ENCODE measurements around the gene BMPR2. TPM values are rescaled to one million over a fixed set of nuclear protein-coding genes. Genes with fewer than 3 reads are reported as not detected.

Gene BMPR2
- total RNA-seq, 1 experiment from 2014 or later, result 10.0 TPM

DNA sequence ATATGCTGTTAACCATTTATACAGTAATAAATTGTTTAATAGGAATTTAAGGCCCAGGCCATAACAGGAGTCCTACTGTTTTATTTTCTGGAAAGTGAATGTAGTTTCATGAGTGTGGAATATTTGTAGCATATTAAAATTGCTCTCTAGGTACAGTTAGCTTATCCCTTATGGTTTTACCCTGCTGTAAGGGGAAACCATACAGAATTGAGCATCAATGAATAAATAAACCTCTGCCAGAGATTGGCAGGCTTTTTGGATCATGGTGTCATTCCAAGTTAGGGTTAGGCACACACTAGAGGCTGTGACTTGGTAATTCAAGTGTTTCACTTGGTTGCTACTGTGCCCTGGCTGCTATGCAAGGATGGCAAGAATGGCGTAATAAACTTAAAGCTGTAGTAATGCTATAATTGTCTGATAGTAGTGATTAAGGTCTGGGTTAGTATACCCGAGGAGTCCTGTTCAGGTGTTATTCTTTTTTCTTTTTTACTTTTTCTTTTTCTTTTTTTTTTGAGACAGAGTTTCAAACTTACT lies 30.4 kb downstream of the BMPR2 start:
- POLR2A ChIA-PET (ENCODE audit: unreplicated experiment), result no interaction called here
- no peak overlapping the region for H3K4me3 ChIP-seq (ENCODE audit: low read length)
- no peaks in the 10 kb centered on the region for H3F3A ChIP-seq (ENCODE audit: low read length, unreplicated experiment)
- H3K4me1 ChIP-seq (ENCODE audit: insufficient read depth, low read length), result no peaks in the 10 kb centered on the region
- H3K27ac ChIP-seq (ENCODE audit: low read length), result no peak overlapping the region
- CTCF ChIA-PET, result no interaction called here
- H3K79me2 ChIP-seq (ENCODE audit: low read length), result no peaks in the 10 kb centered on the region
- H3K9ac ChIP-seq (ENCODE audit: low read length), result no peak overlapping the region
- no peaks in the 10 kb centered on the region for H4K20me1 ChIP-seq (ENCODE audit: low read length)
- no peak overlapping the region for H2AFZ ChIP-seq (ENCODE audit: low read length)
- DNase-seq, result no peak
- ATAC-seq, result no peak
- no TSS peak for BruUV-seq (replicated peaks)
- H3K9me3 ChIP-seq (ENCODE audit: low read length), result no peaks in the 10 kb centered on the region
- intact Hi-C loops (cut with micrococcal nuclease), result no loop called here
- TF ChIP-seq EZH2phosphoT487 (IDR thresholded peaks at IDR 0.05; ENCODE audit: borderline replicate concordance, low read length), result no peak
- TF ChIP-seq, protein P1, sequence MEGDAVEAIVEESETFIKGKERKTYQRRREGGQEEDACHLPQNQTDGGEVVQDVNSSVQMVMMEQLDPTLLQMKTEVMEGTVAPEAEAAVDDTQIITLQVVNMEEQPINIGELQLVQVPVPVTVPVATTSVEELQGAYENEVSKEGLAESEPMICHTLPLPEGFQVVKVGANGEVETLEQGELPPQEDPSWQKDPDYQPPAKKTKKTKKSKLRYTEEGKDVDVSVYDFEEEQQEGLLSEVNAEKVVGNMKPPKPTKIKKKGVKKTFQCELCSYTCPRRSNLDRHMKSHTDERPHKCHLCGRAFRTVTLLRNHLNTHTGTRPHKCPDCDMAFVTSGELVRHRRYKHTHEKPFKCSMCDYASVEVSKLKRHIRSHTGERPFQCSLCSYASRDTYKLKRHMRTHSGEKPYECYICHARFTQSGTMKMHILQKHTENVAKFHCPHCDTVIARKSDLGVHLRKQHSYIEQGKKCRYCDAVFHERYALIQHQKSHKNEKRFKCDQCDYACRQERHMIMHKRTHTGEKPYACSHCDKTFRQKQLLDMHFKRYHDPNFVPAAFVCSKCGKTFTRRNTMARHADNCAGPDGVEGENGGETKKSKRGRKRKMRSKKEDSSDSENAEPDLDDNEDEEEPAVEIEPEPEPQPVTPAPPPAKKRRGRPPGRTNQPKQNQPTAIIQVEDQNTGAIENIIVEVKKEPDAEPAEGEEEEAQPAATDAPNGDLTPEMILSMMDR (conservative IDR thresholded peaks at IDR 0.05; ENCODE audit: low read depth, low read length), result no peak
- no peak for TF ChIP-seq EZH2 (IDR thresholded peaks at IDR 0.05; ENCODE audit: low read length, unreplicated experiment)
- H3K27me3 ChIP-seq (ENCODE audit: low read length), result no peaks in the 10 kb centered on the region
- H3K4me2 ChIP-seq (ENCODE audit: low read length), result no peak overlapping the region
- no peaks in the 10 kb centered on the region for H3K36me3 ChIP-seq (ENCODE audit: low read depth, low read length)
- no peaks in the 10 kb centered on the region for H3K9me2 ChIP-seq (replicated peaks; ENCODE audit: low read length)

DNA sequence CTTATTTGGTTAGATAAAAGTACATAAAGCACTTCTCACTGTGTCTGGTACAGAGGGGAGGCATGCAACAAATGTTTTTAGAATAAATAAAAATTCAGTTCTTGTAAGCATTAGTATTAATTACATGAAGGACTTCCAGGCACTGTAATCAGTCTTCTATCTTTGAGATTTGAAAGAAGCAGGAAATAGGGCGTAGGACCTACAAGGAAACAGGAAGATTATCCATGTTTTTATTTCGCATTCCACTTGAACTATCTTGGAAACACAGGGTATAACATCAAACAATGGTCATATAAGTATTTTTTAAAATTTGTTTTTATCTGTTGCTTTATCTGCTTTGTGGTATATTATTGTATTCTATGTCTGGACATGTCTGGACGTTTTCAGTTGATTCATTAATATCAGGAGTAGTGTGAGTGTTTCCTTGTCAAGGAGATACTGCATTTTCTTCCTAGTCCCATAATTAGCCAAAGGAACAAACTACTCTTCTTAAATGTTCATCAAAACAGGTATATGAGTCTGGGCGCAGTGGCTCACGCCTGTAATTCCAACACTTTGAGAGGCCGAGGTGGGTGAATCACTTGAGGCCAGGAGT lies 32.5 kb downstream of the BMPR2 start:
- no peaks in the 10 kb centered on the region for H3K27me3 ChIP-seq (ENCODE audit: low read length)
- TF ChIP-seq EZH2 (IDR thresholded peaks at IDR 0.05; ENCODE audit: low read length, unreplicated experiment), result no peak
- TF ChIP-seq EZH2phosphoT487 (IDR thresholded peaks at IDR 0.05; ENCODE audit: borderline replicate concordance, low read length), result no peak
- TF ChIP-seq, protein P1 (conservative IDR thresholded peaks at IDR 0.05; ENCODE audit: low read depth, low read length), result no peak
- no peak overlapping the region for H2AFZ ChIP-seq (ENCODE audit: low read length)
- no peak overlapping the region for H3K27ac ChIP-seq (ENCODE audit: low read length)
- no peak for ATAC-seq
- intact Hi-C loops (cut with micrococcal nuclease), result no loop called here
- no peaks in the 10 kb centered on the region for H4K20me1 ChIP-seq (ENCODE audit: low read length)
- BruUV-seq (replicated peaks), result no TSS peak
- POLR2A ChIA-PET (ENCODE audit: unreplicated experiment), result no interaction called here
- H3K9me2 ChIP-seq (replicated peaks; ENCODE audit: low read length), result no peaks in the 10 kb centered on the region
- CTCF ChIA-PET, result no interaction called here
- H3K9me3 ChIP-seq (ENCODE audit: low read length), result no peaks in the 10 kb centered on the region
- 0 out of 2 replicates have a peak, but pooled peaks cover 4% of the 10 kb centered on the region for H3K79me2 ChIP-seq (ENCODE audit: low read length)
- H3K4me3 ChIP-seq (ENCODE audit: low read length), result no peak overlapping the region
- H3K4me1 ChIP-seq (ENCODE audit: insufficient read depth, low read length), result no peaks in the 10 kb centered on the region
- no peak overlapping the region for H3K4me2 ChIP-seq (ENCODE audit: low read length)
- no peak overlapping the region for H3K9ac ChIP-seq (ENCODE audit: low read length)
- H3F3A ChIP-seq (ENCODE audit: low read length, unreplicated experiment), result no peaks in the 10 kb centered on the region
- DNase-seq, result no peak
- H3K36me3 ChIP-seq (ENCODE audit: low read depth, low read length), result no peaks in the 10 kb centered on the region

DNA sequence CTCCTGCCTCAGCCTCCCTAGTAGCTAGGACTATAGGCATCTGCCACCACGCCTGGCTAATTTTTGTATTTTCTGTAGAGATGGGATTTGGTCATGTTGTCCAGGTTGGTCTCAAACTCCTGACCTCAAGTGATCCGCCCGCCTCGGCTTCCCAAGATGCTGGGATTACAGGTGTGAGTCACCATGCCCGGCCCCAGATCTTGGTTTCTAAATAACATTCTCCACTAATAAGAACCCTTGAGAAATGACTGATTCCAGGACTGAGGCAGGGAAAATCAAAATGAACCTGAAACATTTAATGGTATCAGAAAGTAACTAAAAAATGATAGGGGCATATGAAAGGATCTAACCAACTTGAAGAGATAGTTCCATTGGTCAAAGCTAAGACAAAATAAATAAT lies 34.0 kb downstream of the BMPR2 start:
- POLR2A ChIA-PET (ENCODE audit: unreplicated experiment), result no interaction called here
- no peaks in the 10 kb centered on the region for H3F3A ChIP-seq (ENCODE audit: low read length, unreplicated experiment)
- ATAC-seq (no peak), DNase-seq (no peak)
- H2AFZ ChIP-seq (ENCODE audit: low read length), result no peak overlapping the region
- CTCF ChIA-PET, result no interaction called here
- no peaks in the 10 kb centered on the region for H4K20me1 ChIP-seq (ENCODE audit: low read length)
- intact Hi-C loops (cut with micrococcal nuclease), result no loop called here
- H3K4me3 ChIP-seq (ENCODE audit: low read length), result no peak overlapping the region
- no peaks in the 10 kb centered on the region for H3K36me3 ChIP-seq (ENCODE audit: low read depth, low read length)
- no TSS peak for BruUV-seq (replicated peaks)
- 0 out of 2 replicates have a peak, but pooled peaks cover 4% of the 10 kb centered on the region for H3K79me2 ChIP-seq (ENCODE audit: low read length)
- H3K9me3 ChIP-seq (ENCODE audit: low read length), result no peaks in the 10 kb centered on the region
- H3K4me1 ChIP-seq (ENCODE audit: insufficient read depth, low read length), result no peaks in the 10 kb centered on the region
- H3K27ac ChIP-seq (ENCODE audit: low read length), result no peak overlapping the region
- H3K9me2 ChIP-seq (replicated peaks; ENCODE audit: low read length), result no peaks in the 10 kb centered on the region
- TF ChIP-seq EZH2 (IDR thresholded peaks at IDR 0.05; ENCODE audit: low read length, unreplicated experiment) (no peak), EZH2phosphoT487 (IDR thresholded peaks at IDR 0.05; ENCODE audit: borderline replicate concordance, low read length) (no peak)
- TF ChIP-seq, protein P1 (conservative IDR thresholded peaks at IDR 0.05; ENCODE audit: low read depth, low read length), result no peak
- H3K27me3 ChIP-seq (ENCODE audit: low read length), result no peaks in the 10 kb centered on the region
- H3K9ac ChIP-seq (ENCODE audit: low read length), result no peak overlapping the region
- no peak overlapping the region for H3K4me2 ChIP-seq (ENCODE audit: low read length)

Data from PC-3 (cell line).